K562 (cell line): ENCODE data around the gene PLA2G4F.

Experiments
- CTCF ChIP-seq, 3 experiments: IDR thresholded peaks in 2 of 3; conservative IDR thresholded peaks in 1 of 3; 2 replicates each; pipeline ENCODE4 v1.5.1; 2011 to 2012; ENCODE audit warnings: low read length in 3 of 3, mild to moderate bottlenecking in 3 of 3, control low read depth in 2 of 3, improper control_type of control experiment in 1 of 3, inconsistent platforms in 1 of 3, low read depth in 1 of 3, mixed read lengths in 1 of 3, moderate library complexity in 1 of 3; ENCODE audit not compliant: insufficient read depth in 2 of 3
- EP300 ChIP-seq: IDR thresholded peaks from 2 replicates; pipeline ENCODE4 v1.6.1; 2012; ENCODE audit warnings: low read length, improper control_type of control experiment
- FOXK2 ChIP-seq, 2 experiments: fragments of 450-650 bp; IDR thresholded peaks in 1 of 2; conservative IDR thresholded peaks in 1 of 2; 2 replicates each; pipeline ENCODE4 v1.6.1; 2016; ENCODE audit warnings: low read depth in 2 of 2, mild to moderate bottlenecking in 1 of 2
- POLR2AphosphoS5 ChIP-seq: IDR thresholded peaks from 2 replicates; pipeline ENCODE4 v1.6.1; 2011; ENCODE audit warnings: mild to moderate bottlenecking, low read depth, low read length, moderate library complexity; ENCODE audit not compliant: control insufficient read depth, insufficient read depth
- REST ChIP-seq, 2 experiments: fragments of 450-650 bp; formaldehyde crosslinking in 1 of 2; IDR thresholded peaks; 2 replicates each; pipeline versions ENCODE4 v1.4.0 to v1.6.1; 2014 to 2020; ENCODE audit warnings: mild to moderate bottlenecking in 2 of 2, borderline replicate concordance in 1 of 2, low read depth in 1 of 2
- RFX5 ChIP-seq: IDR thresholded peaks from 2 replicates; pipeline ENCODE4 v1.6.1; 2011; ENCODE audit warnings: low read depth, mild to moderate bottlenecking, improper control_type of control experiment, low read length
- YY1 ChIP-seq, 3 experiments: IDR thresholded peaks; 2 replicates each; pipeline ENCODE4 v1.6.1; 2011; ENCODE audit warnings: low read length in 2 of 3, mild to moderate bottlenecking in 2 of 3, moderate library complexity in 2 of 3, borderline replicate concordance in 1 of 3, control low read depth in 1 of 3, low read depth in 1 of 3; ENCODE audit not compliant: insufficient read depth in 3 of 3, insufficient replicate concordance in 2 of 3, control insufficient read depth in 1 of 3, insufficient read length in 1 of 3; ENCODE audit errors: extremely low read depth in 1 of 3
- TF ChIP-seq, protein P1 (sequence below): sonication (generic); formaldehyde crosslinking; IDR thresholded peaks from 2 replicates; pipeline ENCODE4 v1.8.1; 2022; ENCODE audit warnings: missing genetic modification reagents

DNA sequence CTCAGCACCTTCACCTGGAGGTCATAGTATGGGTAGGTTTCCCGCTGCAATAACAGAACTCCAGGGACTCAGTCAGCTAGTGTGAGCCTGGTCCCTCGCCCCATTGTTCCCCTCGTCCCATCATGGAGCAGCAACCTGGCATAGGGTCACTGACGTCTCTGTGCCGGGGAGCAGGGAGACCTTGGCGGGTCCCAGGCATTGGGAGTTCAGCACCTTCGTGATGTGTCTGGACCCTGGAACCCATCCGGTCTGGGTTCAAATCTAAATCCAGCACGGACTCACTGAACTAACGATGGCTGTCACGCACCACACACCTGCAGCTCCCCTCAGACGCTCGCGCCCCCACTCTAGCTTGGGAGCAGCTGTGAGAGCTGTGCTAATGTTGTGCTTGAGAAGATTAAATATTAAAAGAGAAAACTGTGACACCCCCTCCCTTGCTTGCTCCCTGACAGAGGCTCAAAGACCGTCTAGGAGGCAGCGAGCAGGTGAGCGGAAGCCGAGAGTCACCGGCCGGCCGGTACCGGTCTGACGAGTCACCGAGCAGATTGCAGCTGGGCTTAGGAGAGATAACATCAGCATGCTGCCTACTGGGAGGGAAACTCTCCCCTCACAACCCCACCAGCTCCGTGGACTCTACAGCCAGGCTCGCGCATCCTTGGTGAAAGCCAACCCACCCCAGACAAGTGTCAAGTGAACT, 742 bp downstream of the PLA2G4F start:
- TF ChIP-seq YY1 (IDR thresholded peaks at IDR 0.05; ENCODE audit: borderline replicate concordance in 1 of 3, control insufficient read depth in 1 of 3, extremely low read depth in 1 of 3, insufficient read depth in 3 of 3, insufficient read length in 1 of 3, insufficient replicate concordance in 2 of 3, low read depth in 1 of 3, low read length in 2 of 3), result no peak
- no peak for TF ChIP-seq RFX5
- no peak for TF ChIP-seq CTCF (IDR thresholded peaks at IDR 0.05 in 2 of 3, conservative IDR thresholded peaks at IDR 0.05 in 1 of 3; ENCODE audit: insufficient read depth in 2 of 3, low read depth in 1 of 3, low read length in 3 of 3)
- TF ChIP-seq FOXK2 (conservative IDR thresholded peaks at IDR 0.05 in 1 of 2, IDR thresholded peaks at IDR 0.05 in 1 of 2; ENCODE audit: low read depth in 2 of 2), result no peak
- TF ChIP-seq POLR2AphosphoS5, result no peak
- no peak for TF ChIP-seq EP300
- TF ChIP-seq, protein P1, sequence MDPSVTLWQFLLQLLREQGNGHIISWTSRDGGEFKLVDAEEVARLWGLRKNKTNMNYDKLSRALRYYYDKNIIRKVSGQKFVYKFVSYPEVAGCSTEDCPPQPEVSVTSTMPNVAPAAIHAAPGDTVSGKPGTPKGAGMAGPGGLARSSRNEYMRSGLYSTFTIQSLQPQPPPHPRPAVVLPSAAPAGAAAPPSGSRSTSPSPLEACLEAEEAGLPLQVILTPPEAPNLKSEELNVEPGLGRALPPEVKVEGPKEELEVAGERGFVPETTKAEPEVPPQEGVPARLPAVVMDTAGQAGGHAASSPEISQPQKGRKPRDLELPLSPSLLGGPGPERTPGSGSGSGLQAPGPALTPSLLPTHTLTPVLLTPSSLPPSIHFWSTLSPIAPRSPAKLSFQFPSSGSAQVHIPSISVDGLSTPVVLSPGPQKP, result no peak
- peak; percentile 85 for TF ChIP-seq REST (IDR thresholded peaks at IDR 0.05; ENCODE audit: borderline replicate concordance)
- no peak for TF ChIP-seq REST (CRISPR knock-in tag; IDR thresholded peaks at IDR 0.05; ENCODE audit: low read depth)
